ENCODE results near the gene KRTCAP2. TPM values are rescaled to one million over a fixed set of nuclear protein-coding genes. Genes with fewer than 3 reads are reported as not detected.

The KRTCAP2 gene
- total RNA-seq, 1 experiment from 2014 or later: 122 TPM

DNA sequence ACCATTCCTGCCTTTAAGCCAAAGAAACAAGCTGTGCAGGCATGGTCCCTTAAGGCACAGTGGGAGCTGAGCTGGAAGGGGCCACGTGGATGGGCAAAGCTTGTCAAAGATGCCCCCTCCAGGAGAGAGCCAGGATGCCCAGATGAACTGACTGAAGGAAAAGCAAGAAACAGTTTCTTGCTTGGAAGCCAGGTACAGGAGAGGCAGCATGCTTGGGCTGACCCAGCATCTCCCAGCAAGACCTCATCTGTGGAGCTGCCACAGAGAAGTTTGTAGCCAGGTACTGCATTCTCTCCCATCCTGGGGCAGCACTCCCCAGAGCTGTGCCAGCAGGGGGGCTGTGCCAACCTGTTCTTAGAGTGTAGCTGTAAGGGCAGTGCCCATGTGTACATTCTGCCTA is 38.8 kb downstream of the KRTCAP2 start:
- DNase-seq (ENCODE audit: low spot score): no peak

DNA sequence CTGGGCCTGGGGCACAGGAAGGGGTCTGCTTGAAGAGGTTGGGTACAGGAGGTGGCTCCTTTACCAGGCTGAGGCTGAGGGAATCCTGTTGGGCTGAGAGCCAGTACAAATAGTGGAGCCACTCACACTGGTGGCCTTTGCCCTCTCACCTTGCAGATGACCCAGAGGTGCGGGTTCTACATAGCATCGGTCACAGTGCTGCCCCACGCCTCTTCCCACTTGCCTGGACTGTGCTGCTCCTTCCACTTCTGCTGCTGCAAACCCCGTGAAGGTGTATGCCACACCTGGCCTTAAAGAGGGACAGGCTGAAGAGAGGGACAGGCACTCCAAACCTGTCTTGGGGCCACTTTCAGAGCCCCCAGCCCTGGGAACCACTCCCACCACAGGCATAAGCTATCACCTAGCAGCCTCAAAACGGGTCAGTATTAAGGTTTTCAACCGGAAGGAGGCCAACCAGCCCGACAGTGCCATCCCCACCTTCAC is 39.3 kb downstream of the KRTCAP2 start:
- DNase-seq (ENCODE audit: low spot score): no peak

DNA sequence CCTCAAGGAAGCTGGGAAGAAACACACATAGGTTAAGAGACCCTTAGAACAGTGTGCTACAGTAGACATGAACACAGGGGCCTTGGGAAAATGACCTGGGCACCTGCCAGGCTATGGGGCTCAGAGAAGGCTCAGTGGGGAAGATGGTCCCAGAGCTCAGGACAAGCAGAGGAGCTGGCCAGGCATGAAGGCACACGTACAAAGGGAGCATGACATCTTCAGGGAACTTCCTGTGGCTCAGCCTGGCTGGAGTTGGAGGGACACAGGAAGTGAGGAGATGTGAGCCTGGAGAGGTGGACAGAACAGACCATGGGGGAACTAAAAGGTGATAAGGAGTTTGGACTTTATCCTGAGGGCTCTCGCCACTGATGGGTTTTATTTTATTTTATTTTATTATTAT is 41.2 kb downstream of the KRTCAP2 start:
- no peak for DNase-seq (ENCODE audit: low spot score)

- no peak for DNase-seq (ENCODE audit: low spot score)
These were observed 41.8 kb downstream of the KRTCAP2 start for GRCh38 chr1:155131285-155131684.

DNA sequence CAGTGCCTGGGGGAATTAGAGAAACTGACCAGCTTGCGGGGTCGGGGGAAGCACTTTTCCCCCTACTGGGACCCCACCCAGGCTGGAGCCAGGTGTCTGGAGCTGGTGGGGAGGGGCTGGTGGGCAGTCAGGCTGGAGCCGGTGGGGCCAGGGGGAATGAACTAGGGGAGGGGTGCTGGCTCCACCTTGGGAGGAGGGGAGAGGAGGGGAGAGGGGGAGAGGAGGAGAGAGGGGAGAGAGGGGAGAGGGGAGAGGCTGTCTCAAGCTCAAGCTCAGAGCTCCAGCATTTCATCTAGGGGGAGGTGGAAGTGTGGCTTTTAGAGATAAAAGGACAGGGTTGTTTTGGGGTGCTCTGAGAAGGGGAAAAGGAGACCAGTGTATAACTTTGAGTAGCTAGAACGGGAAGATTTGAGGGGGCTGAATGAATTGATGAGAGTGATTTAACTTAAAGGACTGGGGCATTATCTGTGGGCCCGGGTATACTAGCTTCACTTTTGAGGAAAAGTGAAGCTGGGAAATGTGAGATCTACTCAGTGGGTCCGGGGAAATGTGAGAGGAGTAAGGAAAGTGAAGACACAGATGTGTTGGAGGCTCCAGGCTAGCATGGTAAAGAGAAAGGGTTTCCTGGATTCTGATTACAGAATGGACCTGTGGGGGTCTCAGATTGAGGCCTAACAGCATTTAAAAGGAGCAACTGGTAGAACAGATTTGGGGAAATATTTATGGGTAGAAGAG is 42.7 kb downstream of the KRTCAP2 start:
- no peak for DNase-seq (ENCODE audit: low spot score)

GRCh38 chr1:155128755-155129473 is 44.2 kb downstream of the KRTCAP2 start:
- peak; percentile 65 for DNase-seq (ENCODE audit: low spot score)

DNA sequence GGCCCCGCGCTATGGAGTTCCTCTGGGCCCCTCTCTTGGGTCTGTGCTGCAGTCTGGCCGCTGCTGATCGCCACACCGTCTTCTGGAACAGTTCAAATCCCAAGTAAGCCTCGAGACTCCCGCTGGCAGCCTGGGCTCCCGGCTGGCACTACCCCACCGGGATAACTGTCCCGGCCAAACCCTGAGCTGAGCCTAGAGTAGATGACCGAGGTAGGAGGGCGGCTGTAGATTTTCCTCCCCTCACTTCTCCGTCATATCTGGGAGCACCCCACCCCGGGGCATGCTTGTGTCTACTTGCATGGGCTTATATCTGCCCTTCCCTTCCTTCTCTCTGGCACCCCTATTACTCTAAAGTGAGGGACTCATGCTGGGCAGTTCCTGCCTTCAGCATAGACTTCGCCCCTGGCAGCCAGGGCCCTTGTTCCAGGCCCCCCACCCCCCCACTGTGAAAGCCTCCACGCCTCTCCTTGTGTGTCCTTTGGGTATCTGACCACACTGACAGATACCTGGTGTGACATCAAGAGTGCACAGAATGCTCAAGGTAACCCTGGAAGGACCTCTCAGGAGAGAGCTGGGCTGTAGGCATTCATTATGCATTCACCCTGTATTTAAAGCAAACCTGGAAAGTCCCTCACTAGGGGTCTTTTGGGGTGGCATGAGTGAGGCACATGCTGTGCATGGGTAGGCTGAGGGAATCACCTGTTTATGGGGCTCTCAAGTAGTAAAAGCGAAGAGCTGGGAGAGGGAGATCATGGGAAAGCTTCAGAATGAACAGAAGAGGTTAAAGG is 44.9 kb downstream of the KRTCAP2 start:
- DNase-seq (ENCODE audit: low spot score): no peak

DNA sequence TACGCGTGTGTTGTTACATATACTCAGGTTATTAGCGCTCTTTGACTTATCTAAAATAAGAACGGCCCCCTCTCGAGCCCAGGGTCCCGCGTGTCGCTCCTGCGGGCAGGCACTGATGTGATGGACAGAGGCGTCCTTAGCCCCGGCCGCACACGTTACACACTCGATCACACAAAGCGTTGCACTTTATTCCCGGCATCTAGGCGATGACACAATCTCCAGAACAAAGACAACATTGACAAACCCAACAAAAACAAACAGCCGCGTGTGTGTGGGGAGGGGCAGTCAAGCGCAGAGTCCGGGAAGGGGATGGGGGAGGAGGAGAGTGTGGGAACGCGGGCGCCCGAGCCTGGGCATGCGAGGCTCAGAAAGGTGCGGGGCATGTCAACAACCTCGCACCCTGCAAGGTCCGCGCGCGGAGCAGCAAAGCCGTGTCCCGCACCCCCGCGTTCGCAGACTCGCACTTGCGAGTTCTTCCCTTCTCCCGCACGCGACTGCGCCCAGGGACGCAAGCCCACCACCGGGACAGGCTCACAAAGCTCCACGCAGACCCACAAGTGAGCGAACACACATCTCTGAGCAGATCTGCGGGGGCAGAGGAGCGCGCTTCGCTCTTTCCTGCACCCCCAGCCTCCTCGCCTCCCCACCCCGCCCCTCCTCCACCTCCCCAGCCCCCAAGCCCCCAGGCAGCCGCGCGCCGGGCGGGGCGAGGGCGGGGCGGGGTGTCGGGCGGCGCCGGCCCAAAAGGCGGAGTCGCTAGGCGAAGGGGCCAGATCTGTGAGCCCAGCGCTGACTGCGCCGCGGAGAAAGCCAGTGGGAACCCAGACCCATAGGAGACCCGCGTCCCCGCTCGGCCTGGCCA is 45.8 kb downstream of the KRTCAP2 start, which contains the start of gene EFNA1:
EFNA1 (plus strand) TSS at position 772 of the 862 bp plus-strand sequence. CDS start 102 bp downstream, outside the sequence.
- DNase-seq (ENCODE audit: low spot score): peak; percentile 45

DNA sequence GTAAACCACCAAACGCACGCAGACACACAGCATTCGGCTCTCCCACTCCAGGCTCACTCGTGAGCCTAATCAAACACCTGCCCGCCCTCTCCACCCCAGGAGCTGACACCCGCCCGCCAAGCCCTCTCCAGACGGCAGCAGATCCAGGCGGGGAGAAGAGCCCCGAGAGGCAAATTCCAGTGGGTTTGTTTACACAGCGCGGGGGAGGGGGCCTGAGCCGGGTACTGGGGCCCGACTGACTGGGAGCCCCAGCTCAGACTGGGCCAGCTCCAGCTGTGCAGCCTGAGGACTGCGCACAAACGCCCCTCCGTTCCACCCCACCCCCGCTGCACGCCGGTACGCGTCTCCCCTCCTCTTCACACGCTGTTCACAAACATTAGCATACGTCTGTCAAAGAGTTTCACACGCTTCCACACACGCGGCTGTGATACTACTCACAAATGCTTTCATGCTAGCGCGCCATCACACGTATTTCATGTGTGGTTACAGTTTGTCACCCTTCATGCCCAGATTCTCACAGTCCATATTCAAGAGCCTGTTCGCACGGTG is 46.5 kb downstream of the KRTCAP2 start:
- no peak for DNase-seq (ENCODE audit: low spot score)

- no peak for DNase-seq (ENCODE audit: low spot score)
These were observed 47.1 kb downstream of the KRTCAP2 start for GRCh38 chr1:155125946-155126555.

DNA sequence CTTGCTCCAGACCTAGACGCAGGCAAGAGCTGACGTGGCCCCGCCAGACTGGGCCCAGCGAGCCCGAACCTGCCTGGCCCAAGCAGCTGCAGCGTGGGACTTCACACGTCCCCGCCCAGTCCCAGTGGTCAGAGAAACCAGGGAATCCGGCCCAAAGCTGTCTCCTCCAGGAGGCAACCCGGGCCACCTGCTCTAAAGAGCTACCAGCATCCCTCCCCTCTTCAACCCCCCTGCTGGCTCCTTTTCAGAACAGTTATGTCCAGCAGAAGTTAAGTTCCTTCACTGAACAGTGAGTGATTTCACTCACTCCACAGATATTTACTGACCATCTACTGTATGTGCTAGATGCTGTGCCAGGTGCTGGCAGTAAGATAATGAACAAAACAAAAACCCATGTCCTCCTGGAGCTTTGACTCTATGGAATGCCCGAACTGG is 47.6 kb downstream of the KRTCAP2 start:
- DNase-seq (ENCODE audit: low spot score): no peak

GRCh38 chr1:155124503-155125463 is 48.3 kb downstream of the KRTCAP2 start:
- peak; percentile 45 for DNase-seq (ENCODE audit: low spot score)

GRCh38 chr1:155123801-155124200 is 49.3 kb downstream of the KRTCAP2 start:
- no peak for DNase-seq (ENCODE audit: low spot score)

DNA sequence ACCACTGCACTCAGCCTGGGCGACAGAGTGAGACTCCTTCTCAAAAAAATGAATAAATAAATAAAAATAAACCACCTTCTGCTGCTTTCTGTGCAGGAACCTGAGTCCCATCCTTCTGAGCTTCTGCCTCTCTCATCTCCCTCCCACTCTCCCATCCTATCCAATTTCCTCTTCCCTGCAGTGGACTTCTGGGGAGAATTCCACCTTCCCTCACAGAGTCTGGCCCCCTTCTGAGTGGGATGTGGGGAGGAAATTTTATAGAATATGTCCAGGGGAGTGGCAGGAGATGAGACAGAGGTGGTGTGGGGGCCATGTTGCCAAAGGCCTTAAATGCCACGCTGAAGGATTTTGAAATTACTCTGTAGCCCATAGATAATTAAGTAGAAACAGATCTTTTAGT is 50.8 kb downstream of the KRTCAP2 start:
- DNase-seq (ENCODE audit: low spot score): no peak

DNA sequence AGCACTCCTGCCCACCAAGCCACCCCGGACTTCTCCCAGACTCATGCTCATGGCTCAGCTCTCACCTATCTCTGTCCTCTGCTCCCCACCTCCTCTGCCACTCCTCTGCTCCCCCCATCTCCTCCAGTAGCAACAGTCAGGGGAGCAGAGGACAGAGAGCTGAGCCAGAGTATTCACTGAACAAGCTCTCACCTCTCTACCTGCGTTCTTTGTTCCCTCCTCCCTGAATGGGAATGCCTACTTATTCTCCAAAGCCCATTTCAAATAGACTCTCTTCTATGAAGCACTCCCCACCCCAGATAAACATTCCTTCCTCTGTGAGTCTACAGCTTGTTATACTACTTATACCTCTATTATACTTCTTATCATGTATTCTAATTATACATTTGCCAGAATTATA is 51.9 kb downstream of the KRTCAP2 start:
- DNase-seq (ENCODE audit: low spot score): no peak

GRCh38 chr1:155120253-155120652 is 52.9 kb downstream of the KRTCAP2 start:
- no peak for DNase-seq (ENCODE audit: low spot score)

All from A172 (cell line).